RWPE2 (cell line): Measurements from ENCODE around the gene TOX3.

Experiments used
- ATAC-seq: fragments of 200-7000 bp; cut with Tn5 transposase; 3 replicates; pipeline ENCODE4 v1.9.1; 2021; ENCODE audit warnings: low read depth
- DNase-seq: peaks from one replicate; pipeline ENCODE4 v3.0.0-alpha.2; 2020; ENCODE audit warnings: low spot score
- H3K27ac ChIP-seq: fragments of 450-650 bp; 2 replicates; pipeline ENCODE4 v1.5.1; 2017; ENCODE audit warnings: mild to moderate bottlenecking; ENCODE audit not compliant: poor library complexity, severe bottlenecking
- H3K27me3 ChIP-seq: fragments of 250-450 bp; sonication (Bioruptor Pico); 2 replicates; pipeline ENCODE4 v1.5.1; 2021; ENCODE audit warnings: mild to moderate bottlenecking, moderate library complexity; ENCODE audit not compliant: insufficient read depth, poor library complexity, severe bottlenecking
- H3K36me3 ChIP-seq: fragments of 250-450 bp; sonication (Bioruptor Pico); 2 replicates; pipeline ENCODE4 v1.5.1; 2020; ENCODE audit warnings: low read depth, mild to moderate bottlenecking, moderate library complexity
- H3K4me1 ChIP-seq: fragments of 250-450 bp; sonication (Bioruptor Pico); 2 replicates; pipeline ENCODE4 v1.5.1; 2021; ENCODE audit warnings: mild to moderate bottlenecking, moderate library complexity; ENCODE audit not compliant: insufficient read depth, poor library complexity, severe bottlenecking
- H3K4me3 ChIP-seq: fragments of 250-450 bp; sonication (Bioruptor Pico); 2 replicates; pipeline ENCODE4 v1.5.1; 2021; ENCODE audit warnings: mild to moderate bottlenecking, moderate library complexity; ENCODE audit not compliant: severe bottlenecking
- H3K9me3 ChIP-seq: fragments of 250-450 bp; sonication (Bioruptor Pico); 2 replicates; pipeline ENCODE4 v1.5.1; 2021; ENCODE audit warnings: mild to moderate bottlenecking, moderate library complexity; ENCODE audit not compliant: severe bottlenecking
- CTCF ChIP-seq: fragments of 450-650 bp; IDR thresholded peaks from one replicate; pipeline ENCODE4 v1.5.1; 2017; ENCODE audit warnings: mild to moderate bottlenecking, moderate library complexity; ENCODE audit not compliant: poor library complexity, severe bottlenecking

Gene TOX3

DNA sequence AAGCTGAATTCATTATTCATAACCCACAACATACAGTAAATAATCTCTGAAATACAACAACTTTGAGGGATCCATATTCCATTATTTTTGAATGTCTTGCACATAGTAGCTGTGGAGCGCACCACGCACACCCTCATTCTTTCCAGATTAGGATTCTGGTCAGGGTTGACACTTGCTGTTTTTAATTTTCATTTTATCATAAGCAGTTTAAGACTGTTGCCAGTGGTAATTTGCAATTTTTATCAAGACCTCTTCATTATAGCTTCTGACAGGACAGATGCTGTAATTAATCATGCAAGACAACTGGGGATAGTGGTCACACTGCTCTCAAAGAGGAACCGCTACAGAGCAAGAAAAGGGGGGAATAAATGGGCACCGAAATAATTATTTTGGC, 109.7 kb downstream of the TOX3 start:
- TF ChIP-seq CTCF = no peak
- Histone ChIP-seq H3K27me3 (no peaks in the 10 kb centered on the region), H3K4me1 (no peaks in the 10 kb centered on the region), H3K36me3 (no peaks in the 10 kb centered on the region), H3K4me3 (no peak overlapping the region), H3K9me3 (no peaks in the 10 kb centered on the region), H3K27ac (no peak overlapping the region)
- ATAC-seq = no peak
- no peak for DNase-seq

- Histone ChIP-seq H3K27ac (no peak overlapping the region), H3K4me1 (no peaks in the 10 kb centered on the region), H3K27me3 (no peaks in the 10 kb centered on the region), H3K9me3 (no peaks in the 10 kb centered on the region), H3K4me3 (no peak overlapping the region), H3K36me3 (no peaks in the 10 kb centered on the region)
- ATAC-seq = no peak
- no peak for TF ChIP-seq CTCF
- no peak for DNase-seq
These were observed 110.3 kb downstream of the TOX3 start for GRCh38 chr16:52436339-52437276.

- no peak for TF ChIP-seq CTCF
- no peaks in the 10 kb centered on the region for H3K27me3 ChIP-seq
- ATAC-seq = no peak
- no peaks in the 10 kb centered on the region for H3K4me1 ChIP-seq
- no peaks in the 10 kb centered on the region for H3K9me3 ChIP-seq
- no peak for DNase-seq
- H3K27ac ChIP-seq = no peak overlapping the region
- no peaks in the 10 kb centered on the region for H3K36me3 ChIP-seq
- H3K4me3 ChIP-seq = no peak overlapping the region
These were observed 112.7 kb downstream of the TOX3 start for GRCh38 chr16:52434224-52434623.

GRCh38 chr16:52433643-52434042, 113.3 kb downstream of the TOX3 start:
- no peaks in the 10 kb centered on the region for H3K9me3 ChIP-seq
- H3K36me3 ChIP-seq = no peaks in the 10 kb centered on the region
- no peak for TF ChIP-seq CTCF
- no peaks in the 10 kb centered on the region for H3K27me3 ChIP-seq
- H3K4me3 ChIP-seq = no peak overlapping the region
- H3K4me1 ChIP-seq = no peaks in the 10 kb centered on the region
- ATAC-seq = no peak
- DNase-seq = no peak
- H3K27ac ChIP-seq = no peak overlapping the region

- H3K27me3 ChIP-seq = no peaks in the 10 kb centered on the region
- DNase-seq (no peak), ATAC-seq (no peak)
- no peaks in the 10 kb centered on the region for H3K36me3 ChIP-seq
- TF ChIP-seq CTCF = no peak
- no peak overlapping the region for H3K4me3 ChIP-seq
- H3K9me3 ChIP-seq = no peaks in the 10 kb centered on the region
- H3K4me1 ChIP-seq = no peaks in the 10 kb centered on the region
- no peak overlapping the region for H3K27ac ChIP-seq
These were observed 122.4 kb downstream of the TOX3 start for GRCh38 chr16:52424591-52424990.
